K562 (cell line): Measurements from ENCODE around the gene KRT82. TPM values are rescaled to one million over a fixed set of nuclear protein-coding genes. Genes with fewer than 3 reads are reported as not detected.

Source experiments
- KLF6 ChIP-seq: fragments of 250-450 bp; sonication (Bioruptor Pico); IDR thresholded peaks from 2 replicates; pipeline ENCODE4 v1.4.0; 2020; ENCODE audit warnings: mild to moderate bottlenecking, moderate library complexity, borderline replicate concordance
- NONO ChIP-seq, 2 experiments: fragments of 200-400 bp in 1 of 2; fragments of 450-650 bp in 1 of 2; formaldehyde crosslinking in 1 of 2; IDR thresholded peaks; 2 replicates each; pipeline ENCODE4 v1.6.1; 2017; ENCODE audit warnings: low read depth in 2 of 2, mild to moderate bottlenecking in 2 of 2, moderate library complexity in 2 of 2, low read length in 1 of 2
- NR3C1 ChIP-seq: sonication (generic); formaldehyde crosslinking; IDR thresholded peaks from 2 replicates; pipeline ENCODE4 v1.8.1; 2022; ENCODE audit warnings: missing genetic modification reagents
- PCBP1 ChIP-seq: fragments of 200-400 bp; formaldehyde crosslinking; IDR thresholded peaks from 2 replicates; pipeline ENCODE4 v1.6.1; 2018; ENCODE audit warnings: mild to moderate bottlenecking, low read depth, low read length; ENCODE audit not compliant: poor library complexity, severe bottlenecking
- POLR2B ChIP-seq: fragments of 450-650 bp; IDR thresholded peaks from 2 replicates; pipeline ENCODE4 v1.6.1; 2018; ENCODE audit warnings: low read depth; ENCODE audit not compliant: partially characterized antibody
- RB1 ChIP-seq: fragments of 450-650 bp; IDR thresholded peaks from 2 replicates; pipeline ENCODE4 v1.6.1; 2017; ENCODE audit warnings: low read depth, mild to moderate bottlenecking
- RFX5 ChIP-seq: IDR thresholded peaks from 2 replicates; pipeline ENCODE4 v1.6.1; 2011; ENCODE audit warnings: low read depth, mild to moderate bottlenecking, improper control_type of control experiment, low read length
- polyA plus RNA-seq, 8 experiments: library from polyadenylated mRNA; depleted of rRNA in 4 of 8; stranded (reverse) in 5 of 8; unstranded in 3 of 8; fragments of >200 nt; fragmentation: Nextera tagmentation in 2 of 8; fragmentation: Illumina TruSeq in 1 of 8; extraction: Ambion mirVana in 2 of 8; extraction: Trizol in 1 of 8; gene quantifications; 2 replicates each; pipeline versions ENCODE4 v1.2.1 to v1.2.3, GENCODE V29; 2011 to 2014; ENCODE audit warnings: inconsistent platforms in 1 of 8, missing spikeins in 1 of 8
- total RNA-seq, 7 experiments: library from RNA; depleted of rRNA in 6 of 7; stranded (reverse); fragments of >200 nt in 6 of 7; fragmentation: Illumina TruSeq in 2 of 7; extraction: Trizol in 2 of 7; gene quantifications; 2 replicates each; pipeline versions ENCODE4 v1.2.1 to v1.2.3, GENCODE V29; 2011 to 2021; ENCODE audit warnings: low replicate concordance in 1 of 7
- TF ChIP-seq, protein P1 (sequence below): IDR thresholded peaks from 2 replicates; pipeline ENCODE4 v1.6.1; 2011; ENCODE audit not compliant: insufficient read length; ENCODE audit errors: extremely low read depth
- TF ChIP-seq, protein P2 (sequence below), 3 experiments: IDR thresholded peaks in 2 of 3; conservative IDR thresholded peaks in 1 of 3; 2 replicates each; pipeline ENCODE4 v1.5.1; 2011 to 2012; ENCODE audit warnings: low read length in 3 of 3, mild to moderate bottlenecking in 3 of 3, control low read depth in 2 of 3, improper control_type of control experiment in 1 of 3, inconsistent platforms in 1 of 3, low read depth in 1 of 3, mixed read lengths in 1 of 3, moderate library complexity in 1 of 3; ENCODE audit not compliant: insufficient read depth in 2 of 3

KRT82 gene
- total and polyA plus RNA-seq, 9 of the 15 experiments (the other 6 are each of a cell fraction or from before 2014, with no cell fraction given), result not detected

GRCh38 chr12:52428121-52428520, 22.0 kb upstream of the KRT82 start (continued):
- TF ChIP-seq NONO (IDR thresholded peaks at IDR 0.05; ENCODE audit: low read depth in 2 of 2, low read length in 1 of 2) (no peak), RB1 (no peak), KLF6 (no peak), NR3C1 (CRISPR knock-in tag) (no peak), RFX5 (no peak), POLR2B (no peak), PCBP1 (no peak)
- TF ChIP-seq, protein P1, sequence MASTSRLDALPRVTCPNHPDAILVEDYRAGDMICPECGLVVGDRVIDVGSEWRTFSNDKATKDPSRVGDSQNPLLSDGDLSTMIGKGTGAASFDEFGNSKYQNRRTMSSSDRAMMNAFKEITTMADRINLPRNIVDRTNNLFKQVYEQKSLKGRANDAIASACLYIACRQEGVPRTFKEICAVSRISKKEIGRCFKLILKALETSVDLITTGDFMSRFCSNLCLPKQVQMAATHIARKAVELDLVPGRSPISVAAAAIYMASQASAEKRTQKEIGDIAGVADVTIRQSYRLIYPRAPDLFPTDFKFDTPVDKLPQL, result no peak
- TF ChIP-seq, protein P2, sequence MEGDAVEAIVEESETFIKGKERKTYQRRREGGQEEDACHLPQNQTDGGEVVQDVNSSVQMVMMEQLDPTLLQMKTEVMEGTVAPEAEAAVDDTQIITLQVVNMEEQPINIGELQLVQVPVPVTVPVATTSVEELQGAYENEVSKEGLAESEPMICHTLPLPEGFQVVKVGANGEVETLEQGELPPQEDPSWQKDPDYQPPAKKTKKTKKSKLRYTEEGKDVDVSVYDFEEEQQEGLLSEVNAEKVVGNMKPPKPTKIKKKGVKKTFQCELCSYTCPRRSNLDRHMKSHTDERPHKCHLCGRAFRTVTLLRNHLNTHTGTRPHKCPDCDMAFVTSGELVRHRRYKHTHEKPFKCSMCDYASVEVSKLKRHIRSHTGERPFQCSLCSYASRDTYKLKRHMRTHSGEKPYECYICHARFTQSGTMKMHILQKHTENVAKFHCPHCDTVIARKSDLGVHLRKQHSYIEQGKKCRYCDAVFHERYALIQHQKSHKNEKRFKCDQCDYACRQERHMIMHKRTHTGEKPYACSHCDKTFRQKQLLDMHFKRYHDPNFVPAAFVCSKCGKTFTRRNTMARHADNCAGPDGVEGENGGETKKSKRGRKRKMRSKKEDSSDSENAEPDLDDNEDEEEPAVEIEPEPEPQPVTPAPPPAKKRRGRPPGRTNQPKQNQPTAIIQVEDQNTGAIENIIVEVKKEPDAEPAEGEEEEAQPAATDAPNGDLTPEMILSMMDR (IDR thresholded peaks at IDR 0.05 in 2 of 3, conservative IDR thresholded peaks at IDR 0.05 in 1 of 3; ENCODE audit: insufficient read depth in 2 of 3, low read depth in 1 of 3, low read length in 3 of 3), result peak; percentile 37 to 45 (median 37); a peak in 4 of 6 replicates
